OCI-M1 (cell line): ENCODE results near the gene MUS81.
"Not testable (repeated sequence)": the region's sequence is repeated elsewhere in the genome, so short reads cannot be mapped to it uniquely, and the experiment has no call there.

ENCODE experiments used
- DNase-seq: peaks from one replicate; lab custom pipeline; 2025; lab: John Stamatoyannopoulos, UW

MUS81 gene

GRCh38 chr11:65847746-65848145, 12.5 kb upstream of the MUS81 start:
- DNase-seq: no peak

DNA sequence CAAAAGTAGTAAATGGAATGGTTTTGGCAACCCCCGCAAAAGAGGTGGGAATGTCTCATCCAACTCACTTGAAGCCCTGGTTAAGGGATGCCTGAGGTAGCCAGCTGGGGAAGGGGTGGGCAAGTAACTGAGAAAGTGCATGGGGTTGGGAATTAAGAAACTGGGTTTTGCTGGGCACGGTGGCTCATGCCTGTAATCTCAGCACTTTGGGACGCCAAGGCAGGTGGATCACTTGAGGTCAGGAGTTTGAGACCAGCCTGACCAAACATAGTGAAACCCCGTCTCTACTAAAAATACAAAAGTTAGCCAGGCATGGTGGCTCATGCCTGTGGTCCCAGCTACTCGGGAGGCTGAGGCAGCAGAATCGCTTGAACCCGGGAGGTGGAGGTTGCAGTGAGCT, 11.5 kb upstream of the MUS81 start:
- not testable (repeated sequence) for DNase-seq

- DNase-seq: no peak
Observed at GRCh38 chr11:65849366-65849765, 10.9 kb upstream of the MUS81 start.

- DNase-seq: no peak
Observed at GRCh38 chr11:65849771-65850216, 10.4 kb upstream of the MUS81 start.

GRCh38 chr11:65850217-65851082, 9.8 kb upstream of the MUS81 start:
- DNase-seq: no peak

GRCh38 chr11:65851083-65851579, 9.1 kb upstream of the MUS81 start:
- peak; percentile 52 for DNase-seq

DNA sequence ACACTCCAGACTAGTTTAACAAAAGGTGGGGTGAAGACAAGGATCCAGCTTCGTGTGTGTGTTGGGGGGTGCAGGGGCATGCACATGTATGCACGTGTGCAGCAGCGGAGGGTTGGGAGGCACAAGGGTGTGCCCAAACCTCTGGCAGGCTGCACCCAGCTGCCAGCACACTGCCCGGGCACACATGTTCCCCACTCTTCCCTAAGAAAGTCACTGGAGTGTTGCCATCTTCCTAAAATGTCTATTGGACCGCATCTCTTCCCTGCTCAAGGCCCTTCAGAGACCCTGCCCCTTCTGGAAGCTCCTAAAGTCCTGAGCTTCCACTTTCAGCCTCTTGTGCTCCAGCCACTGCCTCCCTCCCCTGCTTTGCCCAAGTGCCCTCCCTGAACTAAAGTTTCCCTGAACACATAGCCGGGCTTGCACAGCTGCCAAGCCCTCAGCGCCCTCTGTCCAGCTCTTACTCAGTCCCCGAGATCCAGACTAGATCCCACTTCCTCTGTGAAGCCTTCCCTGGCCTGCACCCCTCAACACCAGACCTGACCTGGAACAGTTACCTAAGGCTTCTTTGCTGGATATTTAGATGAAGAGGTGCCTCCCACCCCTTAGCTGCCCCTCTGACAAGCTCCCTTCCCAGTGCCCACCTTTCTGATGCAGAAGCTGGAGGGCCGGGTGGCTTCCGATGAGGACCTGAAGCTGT, 8.3 kb upstream of the MUS81 start:
- no peak for DNase-seq

DNA sequence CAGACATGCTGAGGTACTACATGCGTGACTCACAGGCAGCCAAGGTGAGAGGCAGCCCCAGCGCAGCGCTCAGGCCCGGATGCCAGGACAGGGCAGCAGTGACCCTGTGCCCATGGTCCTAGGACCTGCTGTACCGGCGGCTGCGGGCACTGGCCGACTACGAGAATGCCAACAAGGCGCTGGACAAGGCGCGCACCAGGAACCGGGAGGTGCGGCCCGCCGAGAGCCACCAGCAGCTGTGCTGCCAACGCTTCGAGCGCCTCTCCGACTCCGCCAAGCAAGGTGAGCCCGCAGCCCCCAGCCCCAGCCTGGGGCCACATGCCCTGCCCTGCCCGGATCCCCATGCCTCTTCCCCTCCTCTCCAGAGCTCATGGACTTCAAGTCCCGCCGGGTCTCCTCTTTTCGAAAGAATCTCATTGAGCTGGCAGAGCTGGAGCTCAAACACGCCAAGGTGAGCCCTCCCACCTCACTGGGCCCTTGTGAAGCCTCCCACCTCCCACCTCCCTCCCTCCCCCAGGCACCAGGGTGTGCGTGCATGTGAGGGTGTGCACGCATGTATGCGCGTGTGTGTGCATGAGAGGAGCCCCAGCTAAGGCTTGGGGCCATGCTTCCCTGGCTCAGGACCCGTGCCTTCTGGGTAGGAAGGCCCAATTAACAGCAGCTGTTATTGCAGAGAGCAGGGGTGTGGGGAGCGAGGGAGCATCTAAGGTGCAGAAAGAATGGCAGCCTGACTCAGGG, 7.6 kb upstream of the MUS81 start:
- DNase-seq: no peak

DNA sequence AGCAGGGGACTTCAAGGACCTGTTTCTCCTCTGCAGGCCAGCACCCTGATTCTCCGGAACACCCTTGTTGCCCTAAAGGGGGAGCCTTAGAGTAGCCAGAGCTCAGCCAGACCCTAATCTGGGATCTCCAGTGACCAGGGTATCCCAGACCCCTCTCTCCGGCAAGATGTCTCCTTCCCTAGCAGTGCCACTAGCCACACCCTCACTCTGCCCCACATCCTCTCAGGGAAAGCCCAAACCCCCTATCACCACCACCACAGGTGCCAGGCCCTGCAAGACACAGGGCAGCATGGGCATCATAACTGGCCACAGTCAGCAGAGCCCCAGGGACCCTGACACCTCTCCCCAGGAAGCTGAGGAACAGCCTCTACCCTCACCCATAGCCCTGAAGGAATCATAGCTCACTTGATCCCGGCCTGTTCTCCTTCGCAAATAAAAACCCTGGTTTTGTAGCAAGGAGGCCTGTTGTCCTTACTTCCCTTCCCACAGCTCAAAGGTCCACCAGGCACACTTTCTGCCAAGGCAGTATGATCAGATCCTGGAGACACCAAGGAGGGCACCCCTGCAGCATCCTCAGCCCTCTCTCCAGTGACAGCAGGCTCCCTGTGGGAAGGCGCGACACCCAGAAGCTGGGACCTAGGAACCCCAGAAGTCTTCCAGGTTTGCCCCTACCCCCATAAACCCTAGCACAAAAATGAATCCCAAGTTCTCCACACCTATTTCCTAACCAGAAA, 6.8 kb upstream of the MUS81 start:
- DNase-seq: no peak

DNA sequence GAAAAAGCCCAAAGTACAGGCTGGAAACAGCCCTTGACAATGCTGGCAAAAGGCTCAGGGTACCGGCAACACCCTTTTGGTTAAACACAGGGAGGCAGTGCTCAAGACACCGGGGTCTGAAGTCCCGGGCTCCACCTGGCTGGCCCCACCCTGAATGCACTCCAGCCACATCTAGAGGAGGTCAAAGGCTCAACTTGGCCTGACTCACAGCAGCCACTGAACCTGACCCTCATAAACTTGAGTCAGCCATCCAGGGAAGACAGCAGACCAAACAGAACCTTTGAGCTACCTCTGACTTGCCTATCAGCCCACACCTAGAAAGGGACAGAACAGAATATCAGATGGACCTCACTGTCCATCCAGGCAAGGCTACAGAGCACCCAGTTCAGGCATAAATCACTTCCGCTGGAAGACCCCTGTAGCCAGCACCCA, 6.1 kb upstream of the MUS81 start:
- no peak for DNase-seq

- no peak for DNase-seq
Observed at GRCh38 chr11:65854852-65855837, 5.1 kb upstream of the MUS81 start.

GRCh38 chr11:65855927-65856363, 4.3 kb upstream of the MUS81 start:
- DNase-seq: no peak

DNA sequence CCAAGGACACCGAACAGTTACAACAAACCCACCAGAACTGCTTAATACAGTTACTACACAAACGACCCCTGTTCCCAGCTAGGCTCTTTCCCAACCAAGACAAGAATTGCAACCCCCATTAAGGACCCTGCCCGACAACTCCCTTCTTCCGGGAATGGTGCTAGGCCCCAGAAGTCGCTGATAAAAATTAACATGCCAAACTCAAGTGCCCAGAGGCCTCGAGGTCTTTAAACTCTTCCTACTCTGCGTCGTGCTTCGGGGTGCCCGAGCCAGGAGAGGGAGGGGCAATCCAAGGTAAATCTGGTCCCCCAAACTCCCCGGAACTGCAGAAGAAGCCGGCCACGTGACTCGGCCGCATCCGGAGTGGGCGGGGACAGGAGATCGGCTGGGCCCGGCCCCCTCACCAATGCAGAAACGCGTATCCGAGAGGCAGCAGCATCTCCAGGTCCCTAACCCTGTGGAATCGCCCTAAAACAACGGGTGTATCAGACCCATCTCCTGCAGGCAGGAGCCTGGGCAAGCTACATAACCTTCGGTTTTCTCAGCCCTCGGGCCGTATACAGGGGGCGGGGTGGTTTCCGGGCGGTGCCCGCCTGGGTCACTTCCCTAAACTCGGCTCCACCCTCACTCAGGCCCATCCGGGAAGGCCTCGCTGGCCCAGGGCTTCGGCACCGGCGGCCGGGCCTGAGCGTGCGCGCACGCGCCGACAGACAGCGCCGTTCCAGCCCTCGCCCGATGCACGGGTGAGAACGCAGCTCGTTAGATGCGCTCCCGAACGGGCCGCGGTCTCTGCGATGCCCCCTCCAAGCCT, 3.3 kb upstream of the MUS81 start:
- peak; percentile 90 for DNase-seq

DNA sequence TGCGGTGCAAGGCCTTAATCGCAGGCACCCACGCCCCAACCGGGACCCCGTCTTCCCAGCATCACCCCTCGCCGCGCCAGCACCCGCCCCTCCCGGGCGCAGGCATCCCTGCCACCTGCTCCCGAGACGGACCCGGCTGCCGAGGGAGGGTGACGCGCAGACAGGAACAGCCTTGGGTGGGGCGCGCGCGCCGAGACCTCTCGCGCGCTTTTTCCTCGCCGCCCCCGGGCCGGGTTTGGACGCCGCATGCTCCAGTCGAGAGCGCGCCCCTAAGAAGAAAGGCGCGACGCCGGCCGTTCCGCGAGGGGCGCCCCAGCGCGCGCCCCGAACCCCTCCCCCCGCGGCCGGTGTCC, 2.8 kb upstream of the MUS81 start:
- DNase-seq: peak; percentile 71

GRCh38 chr11:65857853-65858680, 2.2 kb upstream of the MUS81 start, which contains the start of gene CFL1:
TSS of gene CFL1 (minus strand) at chr11:65858180. CDS start at chr11:65858099, 81 bp downstream.
- peak; percentile 98 for DNase-seq

DNA sequence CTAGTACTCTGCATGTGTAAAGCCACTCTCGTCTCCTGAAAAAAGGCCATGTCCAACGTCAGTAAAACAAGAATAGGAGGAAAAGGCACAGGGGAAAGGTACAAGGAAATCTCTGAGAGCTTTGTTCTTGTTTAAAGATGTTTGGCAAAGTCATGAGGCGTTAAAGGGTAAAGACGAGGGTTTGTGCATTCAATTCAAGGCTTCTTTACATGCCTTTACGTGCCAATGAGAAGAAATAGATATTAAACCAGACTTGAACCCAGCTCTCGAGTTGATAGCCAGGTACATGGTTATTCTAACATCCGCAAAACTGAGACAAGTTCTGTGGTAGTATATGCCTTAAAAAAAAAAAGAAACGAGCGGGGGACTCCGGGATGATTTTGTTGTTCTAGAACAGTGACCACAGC, 1.5 kb upstream of the MUS81 start:
- no peak for DNase-seq

- peak; percentile 99 for DNase-seq
Observed at GRCh38 chr11:65859095-65859811, 980 bp upstream of the MUS81 start.

- DNase-seq: no peak
Observed at GRCh38 chr11:65859812-65860277, 388 bp upstream of the MUS81 start.
